Neural cell (in vitro differentiated cells): ENCODE measurements around the gene TTC5. TPM values are rescaled to one million over a fixed set of nuclear protein-coding genes. Genes with fewer than 3 reads are reported as not detected.
A peak's percentile ranks its signal among the peaks of the same experiment; 100 is the strongest.

Experiments
- H2AFZ ChIP-seq: fragments of 200-600, 300-800 bp; sonication (generic), shearing (Covaris generic); 2 replicates; pipeline ENCODE4 v1.6.0; 2014; ENCODE audit warnings: low read depth, mild to moderate bottlenecking, antibody characterized with exemption, low read length, moderate library complexity
- H3F3A ChIP-seq: fragments of 200-600 bp; shearing (Covaris generic); 2 replicates; pipeline ENCODE4 v1.6.1; 2016; ENCODE audit warnings: mild to moderate bottlenecking, moderate library complexity, mixed read lengths, antibody characterized with exemption, low read length; ENCODE audit not compliant: insufficient read depth, poor library complexity, severe bottlenecking
- H3K27ac ChIP-seq: fragments of 200-600, 300-800 bp; sonication (generic), shearing (Covaris generic); 2 replicates; pipeline ENCODE4 v1.5.1; 2014; ENCODE audit warnings: mild to moderate bottlenecking, low read length, moderate library complexity
- H3K27me3 ChIP-seq: fragments of 300-800, 200-600 bp; sonication (generic), shearing (Covaris generic); 2 replicates; pipeline ENCODE4 v1.6.0; 2014; ENCODE audit warnings: mild to moderate bottlenecking, low read depth, low read length, moderate library complexity; ENCODE audit not compliant: insufficient read depth
- H3K36me3 ChIP-seq: fragments of 300-800, 200-600 bp; sonication (generic), shearing (Covaris generic); 2 replicates; pipeline ENCODE4 v1.5.1; 2014; ENCODE audit warnings: mild to moderate bottlenecking, antibody characterized with exemption, low read length, moderate library complexity; ENCODE audit not compliant: insufficient read depth
- H3K4me2 ChIP-seq: fragments of 300-800, 200-600 bp; sonication (generic), shearing (Covaris generic); 2 replicates; pipeline ENCODE4 v1.6.0; 2014; ENCODE audit warnings: mild to moderate bottlenecking, low read length
- H3K4me3 ChIP-seq: fragments of 300-800, 200-600 bp; sonication (generic), shearing (Covaris generic); 2 replicates; pipeline ENCODE4 v1.5.1; 2014; ENCODE audit warnings: mild to moderate bottlenecking, low read length, moderate library complexity
- H3K79me2 ChIP-seq: fragments of 200-600 bp; shearing (Covaris generic); replicated peaks from 2 replicates; pipeline ENCODE4 v1.6.0; 2014; ENCODE audit warnings: mild to moderate bottlenecking, low read length, moderate library complexity; ENCODE audit not compliant: insufficient read depth
- H3K9ac ChIP-seq: fragments of 300-800, 200-600 bp; sonication (generic), shearing (Covaris generic); 2 replicates; pipeline ENCODE4 v1.6.1; 2016; ENCODE audit warnings: mild to moderate bottlenecking, low read length, mixed read lengths
- H3K9me2 ChIP-seq: fragments of 200-600 bp; shearing (Covaris generic); 2 replicates; pipeline ENCODE4 v1.6.1; 2016; ENCODE audit warnings: mild to moderate bottlenecking, low read length, mixed read lengths; ENCODE audit not compliant: insufficient read depth
- H3K9me3 ChIP-seq: fragments of 200-600, 300-800 bp; sonication (generic), shearing (Covaris generic); 2 replicates; pipeline ENCODE4 v1.6.1; 2016; ENCODE audit warnings: mild to moderate bottlenecking, mixed run types, low read length, moderate library complexity, mixed read lengths
- H4K20me1 ChIP-seq: fragments of 200-600 bp; shearing (Covaris generic); 2 replicates; pipeline ENCODE4 v1.6.1; 2016; ENCODE audit warnings: mild to moderate bottlenecking, mixed run types; ENCODE audit not compliant: insufficient read depth
- CTCF ChIP-seq: fragments of 450-650 bp; IDR thresholded peaks from 2 replicates; pipeline ENCODE4 v1.5.1; 2014; ENCODE audit warnings: antibody characterized with exemption, mild to moderate bottlenecking, moderate library complexity; ENCODE audit not compliant: poor library complexity, severe bottlenecking
- EP300 ChIP-seq: fragments of 450-650 bp; conservative IDR thresholded peaks from 2 replicates; pipeline ENCODE4 v1.6.1; 2014; ENCODE audit warnings: antibody characterized with exemption, mild to moderate bottlenecking, moderate library complexity; ENCODE audit not compliant: poor library complexity, severe bottlenecking
- EZH2 ChIP-seq: fragments of 200-600, 300-800 bp; shearing (Covaris generic), sonication (generic); IDR thresholded peaks from 2 replicates; pipeline ENCODE4 v1.6.1; 2014; ENCODE audit warnings: antibody characterized with exemption, low read length, borderline replicate concordance, mild to moderate bottlenecking; ENCODE audit not compliant: insufficient read depth, poor library complexity, severe bottlenecking
- MXI1 ChIP-seq: fragments of 450-650 bp; conservative IDR thresholded peaks from 2 replicates; pipeline ENCODE4 v1.6.1; 2014; ENCODE audit warnings: antibody characterized with exemption, mild to moderate bottlenecking; ENCODE audit not compliant: poor library complexity, severe bottlenecking
- POLR2AphosphoS5 ChIP-seq: IDR thresholded peaks from 2 replicates; pipeline ENCODE4 v1.6.1; 2012
- RAD21 ChIP-seq: fragments of 450-650 bp; conservative IDR thresholded peaks from 2 replicates; pipeline ENCODE4 v1.6.1; 2014; ENCODE audit warnings: antibody characterized with exemption, mild to moderate bottlenecking, moderate library complexity
- REST ChIP-seq: IDR thresholded peaks from 2 replicates; pipeline ENCODE4 v1.6.1; 2012; ENCODE audit warnings: borderline replicate concordance
- SMC3 ChIP-seq: fragments of 450-650 bp; conservative IDR thresholded peaks from 2 replicates; pipeline ENCODE4 v1.6.1; 2014; ENCODE audit warnings: antibody characterized with exemption, mild to moderate bottlenecking, moderate library complexity; ENCODE audit not compliant: poor library complexity
- TAF1 ChIP-seq: IDR thresholded peaks from 2 replicates; pipeline ENCODE4 v1.6.1; 2012; ENCODE audit warnings: low read depth
- polyA plus RNA-seq: library from polyadenylated mRNA; depleted of rRNA; stranded (reverse); fragments of >200 nt; gene quantifications from 2 replicates; pipeline ENCODE4 v1.2.3, GENCODE V29; 2014

The TTC5 gene
- polyA plus RNA-seq, 1 donor from 2014 or later = 53.5 TPM

- peaks cover 10% of the 10 kb centered on the region for H3F3A ChIP-seq
- peaks cover 25% of the 10 kb centered on the region for H3K79me2 ChIP-seq
- no peak for TF ChIP-seq CTCF
- H3K36me3 ChIP-seq = no peaks in the 10 kb centered on the region
- no peaks in the 10 kb centered on the region for H3K27me3 ChIP-seq
- no peaks in the 10 kb centered on the region for H3K9me3 ChIP-seq
- no peak overlapping the region for H2AFZ ChIP-seq
- H3K27ac ChIP-seq = no peak overlapping the region
- H3K4me3 ChIP-seq = peak overlapping the region; percentile 78
- no peaks in the 10 kb centered on the region for H4K20me1 ChIP-seq
- H3K9ac ChIP-seq = no peak overlapping the region
- no peaks in the 10 kb centered on the region for H3K9me2 ChIP-seq
- peak overlapping the region; percentile 22 for H3K4me2 ChIP-seq
These were observed 27.7 kb upstream of the TTC5 start for GRCh38 chr14:20333494-20333841.

GRCh38 chr14:20332788-20333493, 27.2 kb upstream of the TTC5 start, which contains the start of gene CCNB1IP1:
Gene CCNB1IP1 (minus strand): TSS chr14:20333279. CDS start chr14:20316523, 16,756 bp downstream.
- Histone ChIP-seq H3F3A (peaks cover 10% of the 10 kb centered on the region), H3K4me2 (peak within 1 kb of the TSS; percentile 84), H3K4me3 (peak within 1 kb of the TSS; percentile 78), H3K9ac (peak within 1 kb of the TSS; percentile 72), H4K20me1 (no peaks in the 10 kb centered on the region), H3K79me2 (peaks cover 25% of the 10 kb centered on the region), H3K36me3 (no peaks in the 10 kb centered on the region), H3K9me2 (no peaks in the 10 kb centered on the region), H2AFZ (peak within 1 kb of the TSS; percentile 86), H3K9me3 (no peaks in the 10 kb centered on the region), H3K27ac (peak within 1 kb of the TSS; percentile 76), H3K27me3 (no peaks in the 10 kb centered on the region)
- peak; percentile 97 for TF ChIP-seq MXI1
- no peak for TF ChIP-seq RAD21
- TF ChIP-seq SMC3 = no peak
- TF ChIP-seq EP300 = peak; percentile 8
- TF ChIP-seq REST = peak; percentile 41
- no peak for TF ChIP-seq CTCF
- peak; percentile 75 for TF ChIP-seq TAF1
- TF ChIP-seq POLR2AphosphoS5 = peak; percentile 62
- no peak for TF ChIP-seq EZH2
